ENCODE measurements around the gene ATP13A3. TPM values are rescaled to one million over a fixed set of nuclear protein-coding genes. Genes with fewer than 3 reads are reported as not detected.

The ATP13A3 gene
- total and polyA plus RNA-seq, 2 donors (not counting 1 experiment from before 2014, with no cell fraction given): 222 to 285 TPM

GRCh38 chr3:194505791-194506415, 19.1 kb upstream of the ATP13A3 start:
- DNase-seq (ENCODE audit: low read depth in 2 of 2): peak in 1 of 2 donors; percentile 73
- Histone ChIP-seq H3K4me2 (ENCODE audit: extremely low read depth, insufficient read depth, low read length) (no peak overlapping the region), H3K4me1 (ENCODE audit: control insufficient read depth, extremely low read depth, insufficient read depth, low read length) (peaks cover 8% of the 10 kb centered on the region), H3K9me3 (ENCODE audit: control insufficient read depth, insufficient read depth, low read depth, low read length) (no peaks in the 10 kb centered on the region), H3K27ac (ENCODE audit: insufficient read depth, low read length) (no peak overlapping the region), H2AFZ (ENCODE audit: low read length) (no peak overlapping the region), H3K9ac (ENCODE audit: insufficient read depth, low read length) (no peak overlapping the region), H4K20me1 (ENCODE audit: control insufficient read depth, extremely low read depth, insufficient read depth, low read length) (no peaks in the 10 kb centered on the region), H3K79me2 (ENCODE audit: control insufficient read depth, insufficient read depth, low read length) (no peaks in the 10 kb centered on the region), H3K27me3 (ENCODE audit: control insufficient read depth, insufficient read depth, low read length) (no peaks in the 10 kb centered on the region), H3K4me3 (replicated peaks in 1 of 4; ENCODE audit: control extremely low read depth in 1 of 4, insufficient read depth in 1 of 4, low read depth in 3 of 4, low read length in 4 of 4) (no peak overlapping the region), H3K36me3 (ENCODE audit: control insufficient read depth, insufficient read depth, low read length) (no peaks in the 10 kb centered on the region)
- TF ChIP-seq EZH2 (IDR thresholded peaks at IDR 0.05; ENCODE audit: low read length, missing control alignments): no peak
- no peak for TF ChIP-seq CTCF (conservative IDR thresholded peaks at IDR 0.05 in 1 of 2, IDR thresholded peaks at IDR 0.05 in 1 of 2; ENCODE audit: low read depth in 1 of 2, low read length in 2 of 2)

GRCh38 chr3:194504861-194505260, 18.1 kb upstream of the ATP13A3 start:
- Histone ChIP-seq H3K36me3 (ENCODE audit: control insufficient read depth, insufficient read depth, low read length) (no peaks in the 10 kb centered on the region), H3K79me2 (ENCODE audit: control insufficient read depth, insufficient read depth, low read length) (no peaks in the 10 kb centered on the region), H3K9me3 (ENCODE audit: control insufficient read depth, insufficient read depth, low read depth, low read length) (no peaks in the 10 kb centered on the region), H3K4me1 (ENCODE audit: control insufficient read depth, extremely low read depth, insufficient read depth, low read length) (peaks cover 8% of the 10 kb centered on the region), H3K4me2 (ENCODE audit: extremely low read depth, insufficient read depth, low read length) (no peak overlapping the region), H3K27ac (ENCODE audit: insufficient read depth, low read length) (no peak overlapping the region), H3K27me3 (ENCODE audit: control insufficient read depth, insufficient read depth, low read length) (no peaks in the 10 kb centered on the region), H3K4me3 (replicated peaks in 1 of 4; ENCODE audit: control extremely low read depth in 1 of 4, insufficient read depth in 1 of 4, low read depth in 3 of 4, low read length in 4 of 4) (no peak overlapping the region), H2AFZ (ENCODE audit: low read length) (no peak overlapping the region), H4K20me1 (ENCODE audit: control insufficient read depth, extremely low read depth, insufficient read depth, low read length) (no peaks in the 10 kb centered on the region), H3K9ac (ENCODE audit: insufficient read depth, low read length) (no peak overlapping the region)
- TF ChIP-seq EZH2 (IDR thresholded peaks at IDR 0.05; ENCODE audit: low read length, missing control alignments) (no peak), CTCF (conservative IDR thresholded peaks at IDR 0.05 in 1 of 2, IDR thresholded peaks at IDR 0.05 in 1 of 2; ENCODE audit: low read depth in 1 of 2, low read length in 2 of 2) (no peak)
- no peak for DNase-seq (ENCODE audit: low read depth in 2 of 2)

GRCh38 chr3:194504146-194504545, 17.3 kb upstream of the ATP13A3 start:
- Histone ChIP-seq H3K79me2 (ENCODE audit: control insufficient read depth, insufficient read depth, low read length) (no peaks in the 10 kb centered on the region), H3K4me2 (ENCODE audit: extremely low read depth, insufficient read depth, low read length) (no peak overlapping the region), H2AFZ (ENCODE audit: low read length) (no peak overlapping the region), H3K36me3 (ENCODE audit: control insufficient read depth, insufficient read depth, low read length) (no peaks in the 10 kb centered on the region), H3K27me3 (ENCODE audit: control insufficient read depth, insufficient read depth, low read length) (no peaks in the 10 kb centered on the region), H3K27ac (ENCODE audit: insufficient read depth, low read length) (no peak overlapping the region), H3K9me3 (ENCODE audit: control insufficient read depth, insufficient read depth, low read depth, low read length) (no peaks in the 10 kb centered on the region), H3K9ac (ENCODE audit: insufficient read depth, low read length) (no peak overlapping the region), H4K20me1 (ENCODE audit: control insufficient read depth, extremely low read depth, insufficient read depth, low read length) (no peaks in the 10 kb centered on the region), H3K4me3 (replicated peaks in 1 of 4; ENCODE audit: control extremely low read depth in 1 of 4, insufficient read depth in 1 of 4, low read depth in 3 of 4, low read length in 4 of 4) (no peak overlapping the region), H3K4me1 (ENCODE audit: control insufficient read depth, extremely low read depth, insufficient read depth, low read length) (peaks cover 8% of the 10 kb centered on the region)
- no peak for DNase-seq (ENCODE audit: low read depth in 2 of 2)
- no peak for TF ChIP-seq CTCF (conservative IDR thresholded peaks at IDR 0.05 in 1 of 2, IDR thresholded peaks at IDR 0.05 in 1 of 2; ENCODE audit: low read depth in 1 of 2, low read length in 2 of 2)
- TF ChIP-seq EZH2 (IDR thresholded peaks at IDR 0.05; ENCODE audit: low read length, missing control alignments): no peak
